ENCODE data around the gene SPATA7. TPM values are rescaled to one million over a fixed set of nuclear protein-coding genes. Genes with fewer than 3 reads are reported as not detected.

The SPATA7 gene
- polyA plus RNA-seq, 2 of the 4 experiments (the other 2 are of a cell fraction) = 4.5 to 11.2 TPM

DNA sequence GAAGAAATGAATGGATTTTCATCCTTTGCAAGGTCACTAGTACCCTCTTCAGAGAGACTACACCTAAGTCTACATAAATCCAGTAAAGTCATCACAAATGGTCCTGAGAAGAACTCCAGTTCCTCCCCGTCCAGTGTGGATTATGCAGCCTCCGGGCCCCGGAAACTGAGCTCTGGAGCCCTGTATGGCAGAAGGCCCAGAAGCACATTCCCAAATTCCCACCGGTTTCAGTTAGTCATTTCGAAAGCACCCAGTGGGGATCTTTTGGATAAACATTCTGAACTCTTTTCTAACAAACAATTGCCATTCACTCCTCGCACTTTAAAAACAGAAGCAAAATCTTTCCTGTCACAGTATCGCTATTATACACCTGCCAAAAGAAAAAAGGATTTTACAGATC lies 40.8 kb downstream of the SPATA7 start:
- no peak for DNase-seq (ENCODE audit: low read depth in 1 of 2, low spot score in 1 of 2)
- ATAC-seq = no peak
- WGBS (ENCODE audit: missing lambda C conversion rate) = 84% methylated on average over 7 of the region's 7 CpGs
- FAIRE-seq = no peak
- H3K4me3 ChIP-seq = no peak overlapping the region
- CTCF ChIA-PET = no interaction called here
- TF ChIP-seq HOXB5 (CRISPR knock-in tag; IDR thresholded peaks at IDR 0.05) (no peak), POLR2AphosphoS2 (conservative IDR thresholded peaks at IDR 0.05; ENCODE audit: low read length) (no peak), EHMT2 (IDR thresholded peaks at IDR 0.05; ENCODE audit: low read depth) (no peak), MAFK (IDR thresholded peaks at IDR 0.05; ENCODE audit: partially characterized antibody) (no peak), RCOR1 (IDR thresholded peaks at IDR 0.05; ENCODE audit: low read depth, low read length) (no peak), CBX8 (IDR thresholded peaks at IDR 0.05) (no peak), ZNF302 (CRISPR knock-in tag; IDR thresholded peaks at IDR 0.05) (no peak), ESRRA (IDR thresholded peaks at IDR 0.05; ENCODE audit: borderline replicate concordance, low read length) (no peak), RFX5 (IDR thresholded peaks at IDR 0.05) (no peak), KDM1A (IDR thresholded peaks at IDR 0.05; ENCODE audit: low read depth) (no peak), KDM5A (IDR thresholded peaks at IDR 0.05) (no peak), RNF2 (IDR thresholded peaks at IDR 0.05; ENCODE audit: borderline replicate concordance, low read depth) (no peak), RARB (CRISPR knock-in tag; IDR thresholded peaks at IDR 0.05) (no peak), ZC3H11A (IDR thresholded peaks at IDR 0.05) (no peak)
- TF ChIP-seq, protein P1, sequence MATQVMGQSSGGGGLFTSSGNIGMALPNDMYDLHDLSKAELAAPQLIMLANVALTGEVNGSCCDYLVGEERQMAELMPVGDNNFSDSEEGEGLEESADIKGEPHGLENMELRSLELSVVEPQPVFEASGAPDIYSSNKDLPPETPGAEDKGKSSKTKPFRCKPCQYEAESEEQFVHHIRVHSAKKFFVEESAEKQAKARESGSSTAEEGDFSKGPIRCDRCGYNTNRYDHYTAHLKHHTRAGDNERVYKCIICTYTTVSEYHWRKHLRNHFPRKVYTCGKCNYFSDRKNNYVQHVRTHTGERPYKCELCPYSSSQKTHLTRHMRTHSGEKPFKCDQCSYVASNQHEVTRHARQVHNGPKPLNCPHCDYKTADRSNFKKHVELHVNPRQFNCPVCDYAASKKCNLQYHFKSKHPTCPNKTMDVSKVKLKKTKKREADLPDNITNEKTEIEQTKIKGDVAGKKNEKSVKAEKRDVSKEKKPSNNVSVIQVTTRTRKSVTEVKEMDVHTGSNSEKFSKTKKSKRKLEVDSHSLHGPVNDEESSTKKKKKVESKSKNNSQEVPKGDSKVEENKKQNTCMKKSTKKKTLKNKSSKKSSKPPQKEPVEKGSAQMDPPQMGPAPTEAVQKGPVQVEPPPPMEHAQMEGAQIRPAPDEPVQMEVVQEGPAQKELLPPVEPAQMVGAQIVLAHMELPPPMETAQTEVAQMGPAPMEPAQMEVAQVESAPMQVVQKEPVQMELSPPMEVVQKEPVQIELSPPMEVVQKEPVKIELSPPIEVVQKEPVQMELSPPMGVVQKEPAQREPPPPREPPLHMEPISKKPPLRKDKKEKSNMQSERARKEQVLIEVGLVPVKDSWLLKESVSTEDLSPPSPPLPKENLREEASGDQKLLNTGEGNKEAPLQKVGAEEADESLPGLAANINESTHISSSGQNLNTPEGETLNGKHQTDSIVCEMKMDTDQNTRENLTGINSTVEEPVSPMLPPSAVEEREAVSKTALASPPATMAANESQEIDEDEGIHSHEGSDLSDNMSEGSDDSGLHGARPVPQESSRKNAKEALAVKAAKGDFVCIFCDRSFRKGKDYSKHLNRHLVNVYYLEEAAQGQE (IDR thresholded peaks at IDR 0.05) = no peak
- TF ChIP-seq, protein P2, sequence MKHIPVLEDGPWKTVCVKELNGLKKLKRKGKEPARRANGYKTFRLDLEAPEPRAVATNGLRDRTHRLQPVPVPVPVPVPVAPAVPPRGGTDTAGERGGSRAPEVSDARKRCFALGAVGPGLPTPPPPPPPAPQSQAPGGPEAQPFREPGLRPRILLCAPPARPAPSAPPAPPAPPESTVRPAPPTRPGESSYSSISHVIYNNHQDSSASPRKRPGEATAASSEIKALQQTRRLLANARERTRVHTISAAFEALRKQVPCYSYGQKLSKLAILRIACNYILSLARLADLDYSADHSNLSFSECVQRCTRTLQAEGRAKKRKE (CRISPR knock-in tag; IDR thresholded peaks at IDR 0.05; ENCODE audit: low read depth) = no peak
- no peaks in the 10 kb centered on the region for H3K9me3 ChIP-seq
- H3K4me1 ChIP-seq = no peaks in the 10 kb centered on the region
- H3K4me2 ChIP-seq = no peak overlapping the region
- POLR2A ChIA-PET = no interaction called here
- no peak overlapping the region for H3K27ac ChIP-seq

DNA sequence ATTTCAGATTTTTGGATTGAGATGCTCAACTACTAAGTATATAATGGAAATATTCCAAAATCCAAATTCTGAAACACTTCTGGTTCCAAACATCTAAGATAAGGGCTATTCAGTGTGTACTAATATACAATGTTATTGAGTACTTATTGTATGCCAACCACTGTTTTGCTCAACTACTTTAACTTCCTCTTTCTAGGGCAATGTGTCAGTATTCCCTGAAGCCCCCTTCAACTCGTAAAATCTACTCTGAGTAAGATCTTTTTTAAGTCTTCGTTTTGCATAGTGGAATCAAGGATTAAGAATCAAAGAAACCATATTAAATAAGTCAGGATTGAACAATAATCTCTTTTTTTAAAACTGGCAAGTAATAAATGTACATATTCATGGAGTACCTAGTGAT lies 45.5 kb downstream of the SPATA7 start:
- CTCF ChIA-PET = no interaction called here
- POLR2A ChIA-PET = no interaction called here

More for the DNA sequence above, 45.5 kb downstream of the SPATA7 start:
- TF ChIP-seq RARB (CRISPR knock-in tag; IDR thresholded peaks at IDR 0.05) (no peak), GATA3 (IDR thresholded peaks at IDR 0.05; ENCODE audit: borderline replicate concordance) (no peak), HOXB13 (CRISPR knock-in tag; IDR thresholded peaks at IDR 0.05; ENCODE audit: low read depth) (no peak), FOSB (CRISPR knock-in tag; IDR thresholded peaks at IDR 0.05) (no peak), HEYL (CRISPR knock-in tag; IDR thresholded peaks at IDR 0.05) (no peak), MAZ (IDR thresholded peaks at IDR 0.05; ENCODE audit: borderline replicate concordance, low read depth, low read length) (no peak), KDM1A (IDR thresholded peaks at IDR 0.05; ENCODE audit: low read depth) (no peak), ZC3H11A (IDR thresholded peaks at IDR 0.05) (no peak), POLR2A (IDR thresholded peaks at IDR 0.05; ENCODE audit: low read length) (no peak), MAFK (IDR thresholded peaks at IDR 0.05; ENCODE audit: partially characterized antibody) (no peak), NFE2L2 (conservative IDR thresholded peaks at IDR 0.05; ENCODE audit: low read length) (no peak), CHD4 (IDR thresholded peaks at IDR 0.05; ENCODE audit: borderline replicate concordance) (no peak), ZSCAN20 (CRISPR knock-in tag; IDR thresholded peaks at IDR 0.05) (no peak), SREBF2 (IDR thresholded peaks at IDR 0.05) (no peak)
- TF ChIP-seq, protein P3, sequence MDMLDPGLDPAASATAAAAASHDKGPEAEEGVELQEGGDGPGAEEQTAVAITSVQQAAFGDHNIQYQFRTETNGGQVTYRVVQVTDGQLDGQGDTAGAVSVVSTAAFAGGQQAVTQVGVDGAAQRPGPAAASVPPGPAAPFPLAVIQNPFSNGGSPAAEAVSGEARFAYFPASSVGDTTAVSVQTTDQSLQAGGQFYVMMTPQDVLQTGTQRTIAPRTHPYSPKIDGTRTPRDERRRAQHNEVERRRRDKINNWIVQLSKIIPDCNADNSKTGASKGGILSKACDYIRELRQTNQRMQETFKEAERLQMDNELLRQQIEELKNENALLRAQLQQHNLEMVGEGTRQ (IDR thresholded peaks at IDR 0.05) = no peak
- TF ChIP-seq, protein P4, sequence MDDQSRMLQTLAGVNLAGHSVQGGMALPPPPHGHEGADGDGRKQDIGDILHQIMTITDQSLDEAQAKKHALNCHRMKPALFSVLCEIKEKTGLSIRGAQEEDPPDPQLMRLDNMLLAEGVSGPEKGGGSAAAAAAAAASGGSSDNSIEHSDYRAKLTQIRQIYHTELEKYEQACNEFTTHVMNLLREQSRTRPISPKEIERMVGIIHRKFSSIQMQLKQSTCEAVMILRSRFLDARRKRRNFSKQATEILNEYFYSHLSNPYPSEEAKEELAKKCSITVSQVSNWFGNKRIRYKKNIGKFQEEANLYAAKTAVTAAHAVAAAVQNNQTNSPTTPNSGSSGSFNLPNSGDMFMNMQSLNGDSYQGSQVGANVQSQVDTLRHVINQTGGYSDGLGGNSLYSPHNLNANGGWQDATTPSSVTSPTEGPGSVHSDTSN (IDR thresholded peaks at IDR 0.05) = no peak
- TF ChIP-seq, protein P5, sequence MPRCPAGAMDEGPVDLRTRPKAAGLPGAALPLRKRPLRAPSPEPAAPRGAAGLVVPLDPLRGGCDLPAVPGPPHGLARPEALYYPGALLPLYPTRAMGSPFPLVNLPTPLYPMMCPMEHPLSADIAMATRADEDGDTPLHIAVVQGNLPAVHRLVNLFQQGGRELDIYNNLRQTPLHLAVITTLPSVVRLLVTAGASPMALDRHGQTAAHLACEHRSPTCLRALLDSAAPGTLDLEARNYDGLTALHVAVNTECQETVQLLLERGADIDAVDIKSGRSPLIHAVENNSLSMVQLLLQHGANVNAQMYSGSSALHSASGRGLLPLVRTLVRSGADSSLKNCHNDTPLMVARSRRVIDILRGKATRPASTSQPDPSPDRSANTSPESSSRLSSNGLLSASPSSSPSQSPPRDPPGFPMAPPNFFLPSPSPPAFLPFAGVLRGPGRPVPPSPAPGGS (IDR thresholded peaks at IDR 0.05) = no peak
- H3K4me3 ChIP-seq = no peak overlapping the region
- H3K9me3 ChIP-seq = no peaks in the 10 kb centered on the region
- no peak overlapping the region for H3K27ac ChIP-seq
- WGBS (ENCODE audit: missing lambda C conversion rate) = 72% methylated on average over 2 of the region's 2 CpGs
- ATAC-seq = no peak
- FAIRE-seq = no peak
- no peak for DNase-seq (ENCODE audit: low read depth in 1 of 2, low spot score in 1 of 2)
- no peak overlapping the region for H3K4me2 ChIP-seq
- H3K4me1 ChIP-seq = peaks cover 6% of the 10 kb centered on the region; the same call in 1 of the 3 replicates

Data from A549 (cell line).